MCF 10A (cell line): ENCODE data around the gene SMARCA1. TPM values are rescaled to one million over a fixed set of nuclear protein-coding genes. Genes with fewer than 3 reads are reported as not detected.
A peak's percentile ranks its signal among the peaks of the same experiment; 100 is the strongest.

Experiments used
- BruUV-seq: library from RNA; stranded (reverse); fragments of 400-500 nt; replicated peaks from 2 replicates; lab custom pipeline; 2021; lab: Mats Ljungman, UMichigan
- CTCF ChIA-PET: fragments of 300-600 bp; sonication (Branson Sonifier 250); formaldehyde crosslinking; extraction: SDS; loops from one replicate; lab custom pipeline; 2021; ENCODE audit warnings: antibody characterized with exemption, inconsistent platforms; lab: Yijun Ruan, JAX
- POLR2A ChIA-PET: fragments of 300-600, 350-650 bp; sonication (Branson Sonifier 250); formaldehyde crosslinking; extraction: SDS; loops from one replicate; lab custom pipeline; 2020; ENCODE audit warnings: antibody characterized with exemption, inconsistent platforms; lab: Yijun Ruan, JAX
- DNase-seq: peaks from one replicate; pipeline ENCODE4 v3.0.0-alpha.2; 2018; ENCODE audit not compliant: unreplicated experiment
- H3K27ac Mint-ChIP-seq: one replicate; pipeline ENCODE4 v1.8.0; 2022; ENCODE audit warnings: mild to moderate bottlenecking, low read depth, mixed read lengths; ENCODE audit not compliant: unreplicated experiment
- H3K27me3 Mint-ChIP-seq: one replicate; pipeline ENCODE4 v1.8.0; 2022; ENCODE audit warnings: mixed read lengths; ENCODE audit not compliant: insufficient read depth, unreplicated experiment
- H3K36me3 Mint-ChIP-seq: one replicate; pipeline ENCODE4 v1.8.0; 2022; ENCODE audit warnings: mild to moderate bottlenecking, moderate library complexity, mixed read lengths; ENCODE audit not compliant: insufficient read depth, unreplicated experiment
- H3K4me1 Mint-ChIP-seq: one replicate; pipeline ENCODE4 v1.8.0; 2022; ENCODE audit warnings: mixed read lengths; ENCODE audit not compliant: insufficient read depth, unreplicated experiment
- H3K4me3 Mint-ChIP-seq: one replicate; pipeline ENCODE4 v1.8.0; 2022; ENCODE audit warnings: mild to moderate bottlenecking, moderate library complexity, mixed read lengths; ENCODE audit not compliant: unreplicated experiment
- H3K9me3 Mint-ChIP-seq: one replicate; pipeline ENCODE4 v1.8.0; 2022; ENCODE audit warnings: mixed read lengths; ENCODE audit not compliant: unreplicated experiment
- intact Hi-C: fragments of 100-400 bp; cut with micrococcal nuclease; formaldehyde crosslinking; loops from 2 replicates; pipeline ENCODE4 v1.14.1; 2022
- total RNA-seq: library from RNA; stranded (reverse); gene quantifications from 2 replicates; pipeline ENCODE4 v1.2.3, GENCODE V29; 2022
- TF ChIP-seq, protein P1 (sequence below): fragments of 200-600 bp; IDR thresholded peaks from one replicate; pipeline ENCODE4 v1.8.0; 2022; ENCODE audit warnings: antibody characterized with exemption, mild to moderate bottlenecking; ENCODE audit not compliant: unreplicated experiment

Gene SMARCA1
- total RNA-seq, 1 experiment from 2014 or later: 1.7 TPM

- no peak overlapping the region for H3K27ac Mint-ChIP-seq
- BruUV-seq: no TSS peak
- CTCF ChIA-PET: interaction anchor here (0.7 to 1.3 kb wide), 2 partner anchors 11 to 366 kb away, joined by 3 to 6 read pairs; no protein-coding TSS in a partner anchor
- TF ChIP-seq, protein P1, sequence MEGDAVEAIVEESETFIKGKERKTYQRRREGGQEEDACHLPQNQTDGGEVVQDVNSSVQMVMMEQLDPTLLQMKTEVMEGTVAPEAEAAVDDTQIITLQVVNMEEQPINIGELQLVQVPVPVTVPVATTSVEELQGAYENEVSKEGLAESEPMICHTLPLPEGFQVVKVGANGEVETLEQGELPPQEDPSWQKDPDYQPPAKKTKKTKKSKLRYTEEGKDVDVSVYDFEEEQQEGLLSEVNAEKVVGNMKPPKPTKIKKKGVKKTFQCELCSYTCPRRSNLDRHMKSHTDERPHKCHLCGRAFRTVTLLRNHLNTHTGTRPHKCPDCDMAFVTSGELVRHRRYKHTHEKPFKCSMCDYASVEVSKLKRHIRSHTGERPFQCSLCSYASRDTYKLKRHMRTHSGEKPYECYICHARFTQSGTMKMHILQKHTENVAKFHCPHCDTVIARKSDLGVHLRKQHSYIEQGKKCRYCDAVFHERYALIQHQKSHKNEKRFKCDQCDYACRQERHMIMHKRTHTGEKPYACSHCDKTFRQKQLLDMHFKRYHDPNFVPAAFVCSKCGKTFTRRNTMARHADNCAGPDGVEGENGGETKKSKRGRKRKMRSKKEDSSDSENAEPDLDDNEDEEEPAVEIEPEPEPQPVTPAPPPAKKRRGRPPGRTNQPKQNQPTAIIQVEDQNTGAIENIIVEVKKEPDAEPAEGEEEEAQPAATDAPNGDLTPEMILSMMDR: no peak
- H3K4me1 Mint-ChIP-seq: no peaks in the 10 kb centered on the region
- POLR2A ChIA-PET: interaction anchor here (0.6 to 1.0 kb wide), 2 partner anchors 17 to 442 kb away, joined by 3 read pairs; no protein-coding TSS in a partner anchor
- no peaks in the 10 kb centered on the region for H3K9me3 Mint-ChIP-seq
- peak; percentile 14 for DNase-seq
- peak overlapping the region; percentile 63 for H3K4me3 Mint-ChIP-seq
- H3K36me3 Mint-ChIP-seq: peaks cover under 1% of the 10 kb centered on the region
- H3K27me3 Mint-ChIP-seq: peaks cover 11% of the 10 kb centered on the region
- intact Hi-C loops: no loop called here
Observed at GRCh38 chrX:129540722-129541184, 17.5 kb upstream of the SMARCA1 start.

GRCh38 chrX:129540068-129540653 lies 16.9 kb upstream of the SMARCA1 start, which contains the start of gene OCRL:
TSS of gene OCRL (plus strand) at chrX:129540259. CDS start at chrX:129540440, 181 bp downstream.
- H3K27ac Mint-ChIP-seq: no peak within 1 kb of the TSS
- H3K9me3 Mint-ChIP-seq: no peaks in the 10 kb centered on the region
- H3K27me3 Mint-ChIP-seq: peaks cover 11% of the 10 kb centered on the region
- H3K4me1 Mint-ChIP-seq: no peaks in the 10 kb centered on the region
- intact Hi-C loops: no loop called here
- CTCF ChIA-PET: interaction anchor here (0.7 kb wide), 1 partner anchor 367 kb away, joined by 3 read pairs; no protein-coding TSS in a partner anchor
- BruUV-seq: no TSS peak
- POLR2A ChIA-PET: interaction anchor here (1.0 kb wide), 1 partner anchor 16 kb away, joined by 3 read pairs; no protein-coding TSS in a partner anchor
- peak; percentile 60 for DNase-seq
- TF ChIP-seq, protein P1: peak; percentile 47
- H3K36me3 Mint-ChIP-seq: no peaks in the 10 kb centered on the region
- H3K4me3 Mint-ChIP-seq: peak within 1 kb of the TSS; percentile 63

GRCh38 chrX:129534816-129535578 lies 11.7 kb upstream of the SMARCA1 start:
- BruUV-seq: no TSS peak
- TF ChIP-seq, protein P1: no peak
- DNase-seq: peak; percentile 30
- intact Hi-C loops: no loop called here
- Mint-ChIP-seq H3K27me3 (peaks cover 23% of the 10 kb centered on the region), H3K4me1 (no peaks in the 10 kb centered on the region), H3K27ac (no peak overlapping the region), H3K36me3 (no peaks in the 10 kb centered on the region), H3K9me3 (no peaks in the 10 kb centered on the region), H3K4me3 (no peak overlapping the region)
- ChIA-PET CTCF (interaction anchor here (0.6 kb wide), 1 partner anchor 13 kb away, joined by 3 read pairs; no protein-coding TSS in a partner anchor), POLR2A (no interaction called here)

DNA sequence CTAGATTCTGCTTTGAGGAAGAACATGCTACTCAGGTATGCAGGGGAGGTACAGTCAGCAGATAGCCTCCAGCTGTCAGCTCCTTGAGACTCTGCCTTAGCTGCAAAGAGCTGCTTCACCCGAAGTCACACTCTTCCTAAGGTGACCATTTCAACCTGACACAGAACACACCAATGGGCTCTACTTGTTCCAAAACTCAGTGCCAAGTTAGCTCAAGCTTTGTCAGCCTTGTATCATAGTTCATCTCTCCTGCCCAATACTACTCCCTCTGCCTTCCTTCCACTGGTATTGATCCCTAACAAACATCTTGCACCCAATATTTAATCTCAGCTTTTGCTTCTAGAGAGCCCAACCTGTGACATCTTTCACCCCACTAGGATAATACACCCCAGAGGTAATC lies 7.8 kb upstream of the SMARCA1 start:
- DNase-seq: no peak
- intact Hi-C loops: no loop called here
- Mint-ChIP-seq H3K27ac (no peak overlapping the region), H3K36me3 (no peaks in the 10 kb centered on the region), H3K4me3 (no peak overlapping the region), H3K27me3 (peaks cover 12% of the 10 kb centered on the region), H3K4me1 (peaks cover 6% of the 10 kb centered on the region), H3K9me3 (no peaks in the 10 kb centered on the region)
- TF ChIP-seq, protein P1: no peak
- BruUV-seq: no TSS peak
- POLR2A ChIA-PET: no interaction called here
- CTCF ChIA-PET: no interaction called here
